ENCODE measurements around the gene HSD17B11. TPM values are rescaled to one million over a fixed set of nuclear protein-coding genes. Genes with fewer than 3 reads are reported as not detected.
"Not testable (repeated sequence)": the region's sequence is repeated elsewhere in the genome, so short reads cannot be mapped to it uniquely, and the experiment has no call there.

HSD17B11 gene
- total and polyA plus RNA-seq, 5 experiments from 2014 or later, result 68.0 to 125 (median 77.1) TPM

- Mint-ChIP-seq H3K27ac (peak overlapping the region; percentile 13 to 100 (median 74)), H3K4me1 (peaks cover 3 to 34% (median 32%) of the 10 kb centered on the region in 4 donors), H3K4me3 (peak overlapping the region in 4 of 10 donors; percentile 7 to 32 (median 20)), H3K27me3 (peaks cover 0 to 2% (median 0%) of the 10 kb centered on the region in 5 donors), H3K9me3 (peaks cover 0 to 2% (median 0%) of the 10 kb centered on the region in 9 donors), H3K36me3 (no peaks in the 10 kb centered on the region)
- POLR2A ChIA-PET, result interaction anchor here (0.9 to 1.0 kb wide), 2 partner anchors 29 to 30 kb away, joined by 3 to 5 read pairs; partner anchors contain the start of gene HSD17B11
- no peak for DNase-seq
- ATAC-seq, result no peak
Measured at GRCh38 chr4:87420276-87420830, 29.4 kb upstream of the HSD17B11 start.

GRCh38 chr4:87419578-87420249 lies 28.7 kb upstream of the HSD17B11 start:
- Mint-ChIP-seq H3K4me1 (peaks cover 2 to 31% (median 28%) of the 10 kb centered on the region in 4 donors), H3K27me3 (peaks cover 0 to 2% (median 0%) of the 10 kb centered on the region in 5 donors), H3K4me3 (peak overlapping the region in 3 of 10 donors; percentile 20 to 32 (median 30)), H3K36me3 (no peaks in the 10 kb centered on the region), H3K27ac (peak overlapping the region in 9 of 10 donors; percentile 36 to 100 (median 74)), H3K9me3 (peaks cover 0 to 2% (median 0%) of the 10 kb centered on the region in 9 donors)
- POLR2A ChIA-PET, result interaction anchor here (0.7 to 1.0 kb wide), 3 partner anchors 28 to 416 kb away, joined by 3 to 5 read pairs (median 3); partner anchors contain the start of gene HSD17B11
- no peak for ATAC-seq
- no peak for DNase-seq

DNA sequence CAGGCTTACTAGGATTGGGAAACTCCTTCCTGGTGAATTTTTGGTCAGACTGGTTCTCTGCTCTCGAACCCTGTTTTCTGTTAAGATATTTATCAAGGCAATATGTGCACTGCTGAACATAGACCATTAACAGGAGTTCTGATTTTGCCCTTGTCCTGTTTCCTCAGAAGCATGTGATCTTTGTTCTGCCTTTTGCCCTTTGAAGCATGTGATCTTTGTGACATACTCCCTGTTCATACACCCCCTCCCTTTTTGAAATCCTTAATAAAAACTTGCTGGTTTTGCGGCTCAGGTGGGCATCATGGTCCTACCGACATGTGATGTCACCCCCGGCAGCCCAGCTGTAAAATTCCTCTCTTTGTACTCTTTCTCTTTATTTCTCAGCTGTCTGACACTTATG lies 27.4 kb upstream of the HSD17B11 start:
- H3K9me3 Mint-ChIP-seq, H3K36me3 Mint-ChIP-seq, DNase-seq, H3K4me3 Mint-ChIP-seq, H3K27me3 Mint-ChIP-seq, ATAC-seq: not testable (repeated sequence)
- H3K4me1 Mint-ChIP-seq, result peaks cover 0 to 19% (median 16%) of the 10 kb centered on the region in 4 donors
- H3K27ac Mint-ChIP-seq, result peak overlapping the region in 1 of 10 donors; percentile 67
- POLR2A ChIA-PET, result interaction anchor here (0.6 kb wide), 1 partner anchor 38 kb away, joined by 7 read pairs; no protein-coding TSS in a partner anchor

DNA sequence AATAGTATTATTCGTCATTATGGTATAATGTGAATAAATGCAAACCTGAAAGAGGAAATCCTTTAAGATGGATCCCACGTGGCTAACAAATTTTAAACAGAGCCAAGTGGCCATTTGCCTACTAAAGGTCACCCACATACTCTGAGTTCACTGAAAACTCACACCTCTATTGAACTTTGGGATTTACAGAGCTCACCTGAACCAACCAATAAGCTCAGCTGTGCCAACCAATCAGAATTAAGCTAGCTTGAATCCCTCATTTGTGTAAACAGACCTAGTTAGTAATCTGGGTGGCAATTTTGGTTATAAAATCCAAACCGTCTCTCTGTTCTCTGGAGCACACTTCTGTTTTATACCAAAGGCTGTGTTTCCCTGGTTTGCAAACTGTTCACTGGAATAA lies 26.0 kb upstream of the HSD17B11 start:
- Mint-ChIP-seq H3K27me3 (peaks cover 0 to 3% (median 0%) of the 10 kb centered on the region in 5 donors), H3K36me3 (no peaks in the 10 kb centered on the region), H3K4me3 (no peak overlapping the region), H3K9me3 (peaks cover 0 to 2% (median 0%) of the 10 kb centered on the region in 9 donors), H3K4me1 (peaks cover 0 to 15% (median 10%) of the 10 kb centered on the region in 4 donors), H3K27ac (no peak overlapping the region)
- POLR2A ChIA-PET, result interaction anchor here (0.6 kb wide), 2 partner anchors 9 to 26 kb away, joined by 3 read pairs; partner anchors contain the start of gene HSD17B11
- ATAC-seq (no peak), DNase-seq (no peak)

DNA sequence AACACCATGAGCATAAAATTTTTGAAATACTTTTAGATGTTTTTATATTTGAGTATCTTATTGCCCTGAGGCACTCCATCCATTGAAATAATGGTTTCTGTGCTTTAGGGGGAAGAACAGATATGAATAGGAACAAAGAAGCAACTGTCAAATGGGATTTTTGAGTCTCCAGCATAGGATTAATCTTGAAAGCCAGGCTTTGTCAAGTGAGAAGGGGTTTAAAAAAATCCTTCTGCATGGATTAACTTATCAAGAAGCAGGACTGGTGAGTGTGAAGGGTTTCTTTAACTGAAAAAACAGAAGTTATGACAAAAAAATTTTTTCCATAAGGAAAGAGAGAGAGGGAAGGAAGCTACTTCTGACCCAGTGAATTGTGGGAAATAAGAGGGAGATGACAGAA lies 23.8 kb upstream of the HSD17B11 start:
- no peak overlapping the region for H3K27ac Mint-ChIP-seq
- DNase-seq, result no peak
- H3K4me3 Mint-ChIP-seq, result no peak overlapping the region
- ATAC-seq, result no peak
- peaks cover 0 to 2% (median 0%) of the 10 kb centered on the region in 9 donors for H3K9me3 Mint-ChIP-seq
- POLR2A ChIA-PET, result interaction anchor here (0.6 to 1.7 kb wide), 2 partner anchors 8 to 21 kb away, joined by 3 to 4 read pairs; no protein-coding TSS in a partner anchor
- no peaks in the 10 kb centered on the region for H3K36me3 Mint-ChIP-seq
- H3K4me1 Mint-ChIP-seq, result peaks cover 0 to 2% (median 0%) of the 10 kb centered on the region in 4 donors
- peaks cover 6 to 11% (median 8%) of the 10 kb centered on the region in 5 donors for H3K27me3 Mint-ChIP-seq

- Mint-ChIP-seq H3K9me3 (no peaks in the 10 kb centered on the region), H3K36me3 (no peaks in the 10 kb centered on the region), H3K4me1 (peaks cover 10 to 23% (median 22%) of the 10 kb centered on the region in 4 donors), H3K27me3 (peaks cover 9 to 20% (median 12%) of the 10 kb centered on the region in 5 donors), H3K4me3 (no peak overlapping the region), H3K27ac (no peak overlapping the region)
- ATAC-seq, result no peak
- DNase-seq, result no peak
- POLR2A ChIA-PET, result interaction anchor here (1.2 kb wide), 1 partner anchor 14 kb away, joined by 3 read pairs; no protein-coding TSS in a partner anchor
Measured at GRCh38 chr4:87410679-87411078, 19.7 kb upstream of the HSD17B11 start.

GRCh38 chr4:87410157-87410556 lies 19.2 kb upstream of the HSD17B11 start:
- Mint-ChIP-seq H3K9me3 (no peaks in the 10 kb centered on the region), H3K4me3 (no peak overlapping the region), H3K36me3 (no peaks in the 10 kb centered on the region), H3K4me1 (peaks cover 10 to 23% (median 22%) of the 10 kb centered on the region in 4 donors), H3K27me3 (peaks cover 9 to 20% (median 12%) of the 10 kb centered on the region in 5 donors), H3K27ac (no peak overlapping the region)
- DNase-seq (no peak), ATAC-seq (no peak)
- POLR2A ChIA-PET, result no interaction called here

- ATAC-seq, result no peak
- H3K9me3 Mint-ChIP-seq, result no peaks in the 10 kb centered on the region
- DNase-seq, result no peak
Measured at GRCh38 chr4:87409420-87409939, 18.5 kb upstream of the HSD17B11 start.

GRCh38 chr4:87406902-87407301 lies 15.9 kb upstream of the HSD17B11 start:
- Mint-ChIP-seq H3K27me3 (peaks cover 9 to 20% (median 12%) of the 10 kb centered on the region in 5 donors), H3K27ac (peak overlapping the region in 9 of 10 donors; percentile 61 to 95 (median 90)), H3K4me3 (peak overlapping the region; percentile 11 to 79 (median 76)), H3K4me1 (peaks cover 10 to 23% (median 22%) of the 10 kb centered on the region in 4 donors)
- DNase-seq, H3K36me3 Mint-ChIP-seq, H3K9me3 Mint-ChIP-seq, ATAC-seq: not testable (repeated sequence)
- POLR2A ChIA-PET, result interaction anchor here (1.3 to 2.0 kb wide), 3 partner anchors 9 to 16 kb away, joined by 4 to 11 read pairs (median 7); partner anchors contain the start of genes HSD17B11 and NUDT9

More at GRCh38 chr4:87409420-87409939, 18.5 kb upstream of the HSD17B11 start:
- POLR2A ChIA-PET, result no interaction called here
- no peak overlapping the region for H3K27ac Mint-ChIP-seq
- H3K4me1 Mint-ChIP-seq, result peaks cover 10 to 23% (median 22%) of the 10 kb centered on the region in 4 donors
- no peak overlapping the region for H3K4me3 Mint-ChIP-seq
- H3K36me3 Mint-ChIP-seq, result no peaks in the 10 kb centered on the region
- peaks cover 9 to 20% (median 12%) of the 10 kb centered on the region in 5 donors for H3K27me3 Mint-ChIP-seq

DNA sequence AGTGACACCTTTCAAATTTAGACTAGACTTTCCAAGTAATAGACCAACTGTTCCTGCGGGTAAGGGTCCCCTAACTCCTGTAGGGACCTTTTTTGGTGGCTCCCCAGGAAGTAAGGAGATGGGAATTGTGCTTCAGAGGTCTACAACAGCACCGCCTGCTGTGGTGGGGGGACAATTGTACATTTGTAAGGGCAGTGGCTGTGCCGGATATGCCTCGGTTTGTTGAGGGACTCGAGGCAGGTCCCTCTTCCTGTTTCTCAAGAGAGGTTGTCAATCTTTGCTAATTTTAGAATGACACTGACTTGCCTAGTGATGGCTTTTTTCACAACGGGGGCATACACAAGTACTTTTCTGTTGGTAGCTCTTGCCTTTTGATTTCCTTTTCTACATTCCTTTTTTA lies 15.5 kb upstream of the HSD17B11 start:
- POLR2A ChIA-PET, result interaction anchor here (1.3 to 2.0 kb wide), 3 partner anchors 9 to 16 kb away, joined by 4 to 11 read pairs (median 7); partner anchors contain the start of genes HSD17B11 and NUDT9
- Mint-ChIP-seq H3K36me3 (no peaks in the 10 kb centered on the region), H3K27ac (peak overlapping the region; percentile 61 to 95 (median 90)), H3K27me3 (peaks cover 9 to 20% (median 12%) of the 10 kb centered on the region in 5 donors), H3K4me3 (peak overlapping the region; percentile 11 to 79 (median 76)), H3K9me3 (no peaks in the 10 kb centered on the region), H3K4me1 (peaks cover 10 to 23% (median 22%) of the 10 kb centered on the region in 4 donors)
- ATAC-seq (peak; percentile 68 to 73), DNase-seq (peak in 3 of 10 donors; percentile 7 to 31 (median 19))

GRCh38 chr4:87405211-87405820 lies 14.3 kb upstream of the HSD17B11 start:
- Mint-ChIP-seq H3K9me3 (no peaks in the 10 kb centered on the region), H3K4me1 (peaks cover 10 to 23% (median 22%) of the 10 kb centered on the region in 4 donors), H3K36me3 (no peaks in the 10 kb centered on the region), H3K27ac (no peak overlapping the region), H3K4me3 (no peak overlapping the region), H3K27me3 (peaks cover 5 to 14% (median 11%) of the 10 kb centered on the region in 5 donors)
- no peak for DNase-seq
- ATAC-seq, result no peak
- POLR2A ChIA-PET, result interaction anchor here (2.0 kb wide), 1 partner anchor 14 kb away, joined by 11 read pairs; the partner anchor contains the start of gene HSD17B11

DNA sequence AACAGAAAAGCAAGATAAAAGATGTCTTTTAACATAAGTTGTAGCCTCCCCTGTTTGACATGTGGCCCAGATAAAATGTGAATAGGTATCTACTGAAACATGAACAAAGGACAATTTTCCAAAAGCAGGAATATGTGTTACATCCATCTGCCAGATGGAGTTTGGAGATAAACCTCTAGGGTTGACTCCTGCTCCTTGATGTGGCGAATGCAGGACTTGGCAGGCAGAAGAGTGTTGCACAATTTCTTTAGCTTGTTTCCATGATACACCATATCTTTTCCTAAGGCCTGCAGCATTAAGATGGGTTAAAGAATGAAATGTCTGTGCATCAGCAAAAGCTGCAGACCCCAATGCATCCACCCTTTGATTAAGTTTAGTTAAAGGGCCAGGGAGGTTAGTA lies 12.7 kb upstream of the HSD17B11 start:
- H3K27ac Mint-ChIP-seq, POLR2A ChIA-PET, DNase-seq, H3K36me3 Mint-ChIP-seq, H3K4me3 Mint-ChIP-seq, H3K9me3 Mint-ChIP-seq, H3K27me3 Mint-ChIP-seq, ATAC-seq: not testable (repeated sequence)
- H3K4me1 Mint-ChIP-seq, result peaks cover 8 to 23% (median 22%) of the 10 kb centered on the region in 4 donors

All from naive thymus-derived CD8-positive, alpha-beta T cell (primary cell).